Stimulated activated CD8-positive, alpha-beta memory T cell treated with anti-CD3 and anti-CD28 coated beads, Interleukin-12 subunit alpha, Interleukin-12 subunit beta, amount 100 ng/mL, for 24 hours (primary cell): ENCODE results near the gene TEPSIN.

Experiments
- DNase-seq: peaks from one replicate; pipeline ENCODE4 v3.0.0-alpha.2; 2020; ENCODE audit errors: extremely low read depth

TEPSIN gene

GRCh38 chr17:81250286-81251093 is 11.6 kb upstream of the TEPSIN start:
- DNase-seq = no peak

GRCh38 chr17:81249223-81250040 is 10.6 kb upstream of the TEPSIN start:
- no peak for DNase-seq

GRCh38 chr17:81248649-81249048 is 9.8 kb upstream of the TEPSIN start:
- no peak for DNase-seq

- DNase-seq = no peak
Measured at GRCh38 chr17:81247339-81247990, 8.6 kb upstream of the TEPSIN start.

- DNase-seq = no peak
Measured at GRCh38 chr17:81246679-81247338, 8.0 kb upstream of the TEPSIN start.

GRCh38 chr17:81246343-81246670 is 7.5 kb upstream of the TEPSIN start:
- DNase-seq = no peak

- no peak for DNase-seq
Measured at GRCh38 chr17:81245665-81246342, 6.9 kb upstream of the TEPSIN start.

- DNase-seq = no peak
Measured at GRCh38 chr17:81245024-81245664, 6.3 kb upstream of the TEPSIN start.

GRCh38 chr17:81244358-81245023 is 5.6 kb upstream of the TEPSIN start:
- DNase-seq = no peak

GRCh38 chr17:81243333-81243664 is 4.4 kb upstream of the TEPSIN start:
- DNase-seq = no peak

GRCh38 chr17:81242421-81243332 is 3.8 kb upstream of the TEPSIN start:
- DNase-seq = no peak

- DNase-seq = peak; percentile 27
Measured at GRCh38 chr17:81241648-81242420, 3.0 kb upstream of the TEPSIN start.

- no peak for DNase-seq
Measured at GRCh38 chr17:81241203-81241602, 2.3 kb upstream of the TEPSIN start.

GRCh38 chr17:81240761-81241160 is 1.9 kb upstream of the TEPSIN start:
- no peak for DNase-seq

GRCh38 chr17:81239714-81240555 is 1.1 kb upstream of the TEPSIN start:
- peak; percentile 15 for DNase-seq

- DNase-seq = no peak
Measured at GRCh38 chr17:81238490-81238814, 403 bp downstream of the TEPSIN start.

GRCh38 chr17:81237591-81238489 is 1.0 kb downstream of the TEPSIN start:
- no peak for DNase-seq
